ENCODE measurements around the gene QKI.

- TF ChIP-seq POLR2A (IDR thresholded peaks at IDR 0.05), result no peak
- TF ChIP-seq CTCF (IDR thresholded peaks at IDR 0.05), result no peak
These were observed 565 bp downstream of the QKI start for GRCh38 chr6:163414946-163415619.
